HG02571 (cell line): Measurements from ENCODE around the gene CXCL9.
"Not testable (repeated sequence)": the region's sequence is repeated elsewhere in the genome, so short reads cannot be mapped to it uniquely, and the experiment has no call there.

ENCODE experiments used
- ATAC-seq: cut with Tn5 transposase; IDR thresholded peaks from one replicate; pipeline ENCODE4 v1.9.1; 2021; ENCODE audit warnings: mild to moderate bottlenecking, moderate library complexity; ENCODE audit not compliant: unreplicated experiment

The CXCL9 gene

DNA sequence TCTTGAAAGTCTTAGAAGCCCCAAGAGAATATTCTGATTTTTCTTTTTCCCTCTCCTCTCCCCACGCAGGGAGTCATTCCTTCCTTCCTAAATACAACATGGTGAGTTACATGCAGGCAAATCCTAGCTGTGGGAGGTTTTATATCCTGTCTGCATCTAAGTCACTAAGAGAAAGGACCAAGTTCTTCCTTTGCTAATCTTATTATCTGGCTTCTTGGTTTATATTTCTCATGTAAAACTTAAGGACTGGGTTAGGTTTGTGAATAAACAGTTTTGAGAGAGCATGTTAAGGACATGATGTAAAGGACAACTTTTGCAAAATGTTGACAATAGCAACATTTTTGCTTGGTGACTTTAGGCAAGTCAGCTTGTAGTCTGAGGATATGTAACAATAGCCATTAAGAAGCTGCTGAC is 5.1 kb upstream of the CXCL9 start:
- ATAC-seq, result no peak

GRCh38 chr4:76011700-76012387 is 4.5 kb upstream of the CXCL9 start:
- ATAC-seq, result peak; percentile 66

GRCh38 chr4:76011018-76011670 is 3.8 kb upstream of the CXCL9 start:
- no peak for ATAC-seq

- ATAC-seq, result no peak
These were observed 3.3 kb upstream of the CXCL9 start for GRCh38 chr4:76010576-76010975.

DNA sequence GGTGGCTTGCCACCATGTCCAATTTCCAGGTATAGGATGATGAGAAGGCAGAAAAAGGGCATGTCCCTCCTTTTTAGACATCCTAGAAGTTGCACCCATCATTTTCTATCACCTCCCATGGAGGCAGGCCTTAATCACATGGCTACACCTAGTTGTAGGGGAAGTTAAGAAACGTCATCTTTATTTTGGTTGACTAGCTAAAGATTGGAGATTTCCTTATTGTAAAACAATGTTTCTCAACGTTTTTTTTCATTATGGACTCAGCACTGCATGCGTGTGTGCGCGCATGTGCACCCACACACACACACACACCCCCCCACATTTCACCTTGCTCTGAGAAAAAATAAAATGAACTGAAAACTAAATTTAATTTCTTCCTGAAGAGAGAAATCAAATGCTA is 2.0 kb upstream of the CXCL9 start:
- no peak for ATAC-seq

DNA sequence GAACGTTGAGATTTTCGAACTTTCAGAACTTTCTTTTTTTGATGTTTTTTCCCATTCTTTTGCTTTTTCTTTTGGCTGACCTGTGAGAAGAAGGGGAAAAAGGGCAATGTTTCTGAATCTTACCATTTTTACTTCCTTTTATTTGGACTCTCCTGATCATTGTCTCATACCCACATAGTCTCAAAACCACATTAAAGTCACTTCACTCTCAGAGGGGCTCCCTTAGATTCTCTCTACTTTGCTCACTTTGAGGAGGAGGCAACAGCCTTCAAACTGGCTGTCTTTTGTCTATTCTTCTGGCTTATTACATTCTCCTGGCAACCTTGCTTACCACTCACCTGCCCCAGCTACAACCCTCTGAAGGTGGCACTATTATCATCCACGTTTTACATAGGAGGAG is 3.7 kb downstream of the CXCL9 start:
- ATAC-seq, result no peak

- no peak for ATAC-seq
These were observed 4.3 kb downstream of the CXCL9 start for GRCh38 chr4:76003035-76003434.

- no peak for ATAC-seq
These were observed 5.1 kb downstream of the CXCL9 start for GRCh38 chr4:76002176-76002575.

- ATAC-seq, result no peak
These were observed 5.6 kb downstream of the CXCL9 start for GRCh38 chr4:76001700-76002099.

DNA sequence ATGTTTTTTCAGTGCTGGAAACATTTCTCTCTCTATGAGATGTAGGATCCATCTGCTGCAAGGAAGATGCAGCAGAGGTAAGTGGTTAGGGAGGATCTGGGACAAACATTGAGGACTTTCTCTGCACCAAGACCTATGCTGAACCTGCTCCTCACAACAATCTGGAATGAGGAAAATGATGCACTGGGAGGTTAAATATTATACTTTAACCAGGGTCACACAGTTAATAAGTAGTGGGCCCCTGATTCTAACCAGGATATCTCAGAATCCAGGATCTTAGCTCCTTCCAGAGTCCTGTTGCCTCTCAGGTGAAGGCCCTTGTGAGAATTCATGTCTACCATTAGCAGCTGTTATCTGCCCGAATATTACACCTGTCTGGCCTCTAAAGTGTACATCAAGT is 7.0 kb downstream of the CXCL9 start:
- ATAC-seq, result no peak

- not testable (repeated sequence) for ATAC-seq
These were observed 8.7 kb downstream of the CXCL9 start for GRCh38 chr4:75998525-75999147.

- ATAC-seq, result no peak
These were observed 9.4 kb downstream of the CXCL9 start for GRCh38 chr4:75997946-75998345.

DNA sequence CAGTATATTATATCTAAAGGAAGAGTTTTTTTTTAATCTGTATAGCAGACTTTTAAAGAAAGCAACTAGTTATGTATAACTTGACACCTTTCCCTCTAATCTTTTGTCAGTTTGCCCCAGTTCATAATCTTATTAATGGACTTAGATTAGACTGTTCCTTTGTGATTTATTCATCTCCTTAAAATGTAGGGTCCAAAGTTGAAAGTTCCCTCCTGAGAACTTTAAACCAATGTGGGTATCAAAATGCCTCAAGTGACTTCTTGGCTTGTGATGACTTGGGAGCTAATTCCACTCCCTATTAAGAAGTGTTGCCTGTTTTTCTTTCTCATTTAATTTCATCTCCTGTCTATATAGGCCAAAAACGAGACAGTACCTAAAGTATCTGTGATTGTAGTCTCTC is 10.2 kb downstream of the CXCL9 start:
- ATAC-seq, result no peak

- ATAC-seq, result no peak
These were observed 11.6 kb downstream of the CXCL9 start for GRCh38 chr4:75995727-75996126.

DNA sequence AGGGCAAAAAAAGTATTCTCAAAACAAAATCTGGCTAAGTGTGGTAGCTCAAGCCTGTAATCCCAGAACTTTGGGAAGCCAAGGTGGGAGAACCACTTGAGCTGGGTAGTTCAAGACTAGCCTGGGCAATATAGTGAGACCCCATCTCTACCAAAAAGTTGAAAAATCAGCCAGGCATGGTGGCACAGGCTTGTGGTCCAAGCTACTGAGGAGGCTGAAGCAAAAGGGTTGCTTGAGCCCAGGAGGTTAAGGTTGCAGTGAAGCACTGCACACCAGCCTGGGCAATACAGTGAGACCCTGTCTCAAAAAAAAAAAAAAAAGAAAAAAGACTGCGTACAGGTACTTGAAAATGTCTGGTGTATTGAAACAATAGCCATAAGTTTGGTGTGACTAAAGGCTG is 14.8 kb downstream of the CXCL9 start:
- ATAC-seq, result no peak

DNA sequence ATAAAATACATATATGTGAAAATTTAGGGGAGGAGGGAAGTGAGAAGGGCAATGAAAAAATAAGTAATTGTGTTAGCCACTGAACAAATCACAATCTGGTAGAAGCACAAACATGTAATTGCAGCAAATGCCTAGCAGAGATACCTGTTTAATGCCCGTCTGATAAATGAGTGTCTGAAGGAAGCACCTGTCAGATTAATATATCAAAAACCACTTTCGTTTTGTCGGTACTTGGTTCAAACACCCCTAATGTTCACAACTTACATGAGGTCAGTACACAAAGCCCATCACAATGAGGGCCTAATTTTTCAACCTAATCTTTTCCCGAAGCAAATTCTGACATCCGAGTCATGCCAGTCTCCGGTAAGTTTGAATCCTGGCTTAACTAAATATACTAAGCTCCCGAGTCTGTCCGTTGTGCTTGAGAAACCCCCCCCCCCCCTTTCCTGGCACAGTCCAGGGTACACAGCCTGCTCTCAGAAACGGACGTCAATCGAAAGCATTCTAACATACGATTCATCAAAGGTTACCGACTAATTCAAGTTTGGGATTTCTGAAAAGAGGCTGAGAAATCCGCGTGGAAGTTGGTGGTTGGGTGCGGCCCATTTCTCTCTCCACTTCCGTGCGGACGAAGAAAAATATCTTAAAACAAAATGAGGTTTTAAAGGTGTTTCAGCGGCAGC is 17.3 kb downstream of the CXCL9 start:
- no peak for ATAC-seq

DNA sequence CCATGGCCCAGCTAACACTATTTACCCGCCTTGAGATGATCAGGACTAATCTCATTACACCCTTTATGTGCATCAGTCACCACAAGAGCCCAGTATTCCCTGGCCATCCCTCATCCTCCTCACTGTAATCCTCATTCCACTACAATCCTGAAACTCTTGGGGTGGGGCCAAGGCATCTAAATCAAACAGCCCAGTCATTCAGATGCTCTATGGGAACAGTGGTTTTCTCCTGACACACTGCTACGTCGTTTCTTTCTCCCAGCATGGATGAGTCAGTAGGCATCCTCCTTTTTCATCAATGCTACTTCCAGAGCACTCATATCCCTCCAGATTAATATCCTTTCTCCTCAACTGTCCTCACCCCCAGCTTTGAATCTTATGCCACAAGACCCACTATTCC is 22.2 kb downstream of the CXCL9 start:
- no peak for ATAC-seq

- no peak for ATAC-seq
These were observed 26.7 kb downstream of the CXCL9 start for GRCh38 chr4:75980576-75980975.

DNA sequence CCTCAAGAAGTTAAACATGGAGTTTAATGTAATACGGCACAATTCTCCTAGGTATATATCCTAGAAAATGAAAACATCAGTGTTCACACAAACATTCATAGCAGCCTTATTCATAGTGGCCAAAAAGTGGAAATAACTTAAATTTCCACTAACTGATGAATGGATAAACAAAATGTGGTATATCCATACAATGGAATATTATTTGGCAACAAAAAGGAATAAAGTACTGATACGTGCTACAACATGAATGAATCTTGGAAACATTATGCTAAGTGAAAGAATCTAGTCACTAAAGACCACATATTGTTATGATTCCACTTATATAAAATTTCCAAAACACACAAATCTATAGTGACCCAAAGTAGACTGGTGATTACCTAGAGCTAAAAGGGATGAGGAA is 31.1 kb downstream of the CXCL9 start:
- ATAC-seq, result no peak

DNA sequence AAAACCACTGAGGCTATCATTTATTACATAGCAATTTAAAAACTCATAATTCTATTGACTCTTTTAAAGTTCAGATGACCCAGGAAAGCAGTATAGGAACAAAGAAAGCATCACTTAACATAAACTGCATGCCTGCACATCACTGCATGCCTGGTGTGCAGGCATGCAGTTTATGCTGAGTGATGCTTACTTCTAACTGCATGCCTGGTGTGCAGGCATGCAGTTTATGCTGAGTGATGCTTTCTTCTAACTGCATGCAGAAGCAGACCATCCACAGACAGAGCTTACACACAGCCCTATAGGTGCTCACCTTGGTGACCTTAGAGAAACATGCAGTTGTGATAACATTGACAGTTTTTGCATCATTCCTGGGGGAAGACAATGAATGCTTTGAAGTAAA is 33.5 kb downstream of the CXCL9 start:
- no peak for ATAC-seq

DNA sequence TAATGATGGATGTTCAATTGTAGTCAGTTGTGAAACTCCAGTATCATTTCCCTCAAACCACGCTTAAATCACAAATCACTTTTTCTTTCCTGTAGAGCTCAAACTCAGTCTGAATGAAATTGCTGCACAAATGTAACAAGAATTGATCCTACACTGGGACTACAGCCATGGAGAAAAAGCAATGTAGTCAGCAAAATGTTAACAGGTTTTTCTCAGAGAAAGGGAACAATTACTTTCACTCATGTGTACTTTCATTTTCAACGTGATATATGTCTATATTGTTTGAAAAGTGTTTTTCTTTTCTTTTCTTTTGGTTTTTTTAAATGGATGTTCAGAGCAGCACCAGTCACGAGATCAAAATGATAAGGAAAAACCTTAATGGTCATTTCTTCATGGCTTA is 39.2 kb downstream of the CXCL9 start:
- ATAC-seq, result no peak

- no peak for ATAC-seq
These were observed 43.8 kb downstream of the CXCL9 start for GRCh38 chr4:75963558-75963957.
